Astrocyte of the spinal cord (primary cell): ENCODE results near the gene FYB1.

Source experiments
- DNase-seq: peaks from one replicate; pipeline ENCODE4 v3.0.0; 2011; ENCODE audit warnings: low read depth, low spot score
- H3K4me3 ChIP-seq: 2 replicates; pipeline ENCODE4 v1.5.1; 2011; ENCODE audit warnings: low read depth, mild to moderate bottlenecking, low read length, moderate library complexity
- in situ Hi-C: cut with HindIII; loops from 2 replicates; pipeline ENCODE4 v1.10.0; 2017; ENCODE audit warnings: low sequenced_read_pairs
- TF ChIP-seq, protein P1 (sequence below): IDR thresholded peaks from 2 replicates; pipeline ENCODE4 v1.5.1; 2012; ENCODE audit warnings: low read depth, mild to moderate bottlenecking, low read length, inconsistent platforms

The FYB1 gene

GRCh38 chr5:39132128-39132447 is 87.3 kb downstream of the FYB1 start:
- no peak for DNase-seq
- TF ChIP-seq, protein P1, sequence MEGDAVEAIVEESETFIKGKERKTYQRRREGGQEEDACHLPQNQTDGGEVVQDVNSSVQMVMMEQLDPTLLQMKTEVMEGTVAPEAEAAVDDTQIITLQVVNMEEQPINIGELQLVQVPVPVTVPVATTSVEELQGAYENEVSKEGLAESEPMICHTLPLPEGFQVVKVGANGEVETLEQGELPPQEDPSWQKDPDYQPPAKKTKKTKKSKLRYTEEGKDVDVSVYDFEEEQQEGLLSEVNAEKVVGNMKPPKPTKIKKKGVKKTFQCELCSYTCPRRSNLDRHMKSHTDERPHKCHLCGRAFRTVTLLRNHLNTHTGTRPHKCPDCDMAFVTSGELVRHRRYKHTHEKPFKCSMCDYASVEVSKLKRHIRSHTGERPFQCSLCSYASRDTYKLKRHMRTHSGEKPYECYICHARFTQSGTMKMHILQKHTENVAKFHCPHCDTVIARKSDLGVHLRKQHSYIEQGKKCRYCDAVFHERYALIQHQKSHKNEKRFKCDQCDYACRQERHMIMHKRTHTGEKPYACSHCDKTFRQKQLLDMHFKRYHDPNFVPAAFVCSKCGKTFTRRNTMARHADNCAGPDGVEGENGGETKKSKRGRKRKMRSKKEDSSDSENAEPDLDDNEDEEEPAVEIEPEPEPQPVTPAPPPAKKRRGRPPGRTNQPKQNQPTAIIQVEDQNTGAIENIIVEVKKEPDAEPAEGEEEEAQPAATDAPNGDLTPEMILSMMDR: no peak
- no peak overlapping the region for H3K4me3 ChIP-seq
- in situ Hi-C loops: no loop called here

GRCh38 chr5:39131210-39132127 is 87.9 kb downstream of the FYB1 start:
- no peak for DNase-seq
- TF ChIP-seq, protein P1: no peak
- in situ Hi-C loops: no loop called here
- no peak overlapping the region for H3K4me3 ChIP-seq

GRCh38 chr5:39130716-39131115 is 88.6 kb downstream of the FYB1 start:
- TF ChIP-seq, protein P1: no peak
- no peak overlapping the region for H3K4me3 ChIP-seq
- no peak for DNase-seq
- in situ Hi-C loops: no loop called here

- in situ Hi-C loops: no loop called here
- TF ChIP-seq, protein P1: no peak
- H3K4me3 ChIP-seq: no peak overlapping the region
- DNase-seq: no peak
Observed at GRCh38 chr5:39121922-39122321, 97.4 kb downstream of the FYB1 start.

- no peak for DNase-seq
- in situ Hi-C loops: no loop called here
- TF ChIP-seq, protein P1: no peak
- H3K4me3 ChIP-seq: no peak overlapping the region
Observed at GRCh38 chr5:39121315-39121714, 98.0 kb downstream of the FYB1 start.

GRCh38 chr5:39120052-39120420 is 99.3 kb downstream of the FYB1 start:
- no peak overlapping the region for H3K4me3 ChIP-seq
- in situ Hi-C loops: no loop called here
- DNase-seq: no peak
- TF ChIP-seq, protein P1: no peak
